Spleen (tissue), 7 donors: ENCODE results near the gene METTL8.

Experiments used
- POLR2A ChIP-seq, 3 donors: fragments of 450-650 bp; IDR thresholded peaks; one replicate each; pipeline ENCODE4 v1.5.1; 2017; ENCODE audit warnings: antibody characterized with exemption in 3 of 3, mild to moderate bottlenecking in 1 of 3
- TF ChIP-seq, protein P1 (sequence below), 11 experiments: fragments of 200-600 bp in 7 of 11; fragments of 450-650 bp in 4 of 11; sonication (generic) in 4 of 11; IDR thresholded peaks in 8 of 11; conservative IDR thresholded peaks in 3 of 11; 1 replicate in 7 of 11; 2 replicates in 4 of 11; pipeline versions ENCODE4 v1.4.0 to v1.8.0; 2016 to 2021; ENCODE audit warnings: antibody characterized with exemption in 11 of 11, inconsistent platforms in 4 of 11, mild to moderate bottlenecking in 1 of 11
- donor health status: DM: no; HTN: no; CAD: no; lungs with moderate emphysema.
- donor health status: DM: no; HTN: no; CAD: no.
- donor health status: DM: no; HTN: no; CAD: no.

DNA sequence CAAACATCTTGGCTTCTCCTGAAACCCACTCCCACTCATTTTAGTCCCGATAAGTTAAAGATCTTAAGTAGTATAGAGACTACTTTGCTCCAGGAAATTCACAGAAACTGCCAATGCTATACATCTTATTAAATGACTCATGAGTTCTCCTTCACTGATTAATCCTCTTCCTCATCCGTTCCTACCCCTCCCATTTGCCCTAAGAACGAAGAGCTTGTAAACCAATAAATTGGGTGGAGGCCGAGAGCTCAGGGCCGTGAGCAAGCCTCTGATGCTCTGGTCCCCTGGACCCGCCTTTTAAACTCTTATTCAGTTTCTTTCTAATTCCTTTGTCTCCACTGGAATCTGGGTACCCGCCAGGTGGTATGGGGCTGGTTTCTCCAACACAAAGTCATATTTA lies 68.6 kb downstream of the METTL8 start:
- TF ChIP-seq, protein P1, sequence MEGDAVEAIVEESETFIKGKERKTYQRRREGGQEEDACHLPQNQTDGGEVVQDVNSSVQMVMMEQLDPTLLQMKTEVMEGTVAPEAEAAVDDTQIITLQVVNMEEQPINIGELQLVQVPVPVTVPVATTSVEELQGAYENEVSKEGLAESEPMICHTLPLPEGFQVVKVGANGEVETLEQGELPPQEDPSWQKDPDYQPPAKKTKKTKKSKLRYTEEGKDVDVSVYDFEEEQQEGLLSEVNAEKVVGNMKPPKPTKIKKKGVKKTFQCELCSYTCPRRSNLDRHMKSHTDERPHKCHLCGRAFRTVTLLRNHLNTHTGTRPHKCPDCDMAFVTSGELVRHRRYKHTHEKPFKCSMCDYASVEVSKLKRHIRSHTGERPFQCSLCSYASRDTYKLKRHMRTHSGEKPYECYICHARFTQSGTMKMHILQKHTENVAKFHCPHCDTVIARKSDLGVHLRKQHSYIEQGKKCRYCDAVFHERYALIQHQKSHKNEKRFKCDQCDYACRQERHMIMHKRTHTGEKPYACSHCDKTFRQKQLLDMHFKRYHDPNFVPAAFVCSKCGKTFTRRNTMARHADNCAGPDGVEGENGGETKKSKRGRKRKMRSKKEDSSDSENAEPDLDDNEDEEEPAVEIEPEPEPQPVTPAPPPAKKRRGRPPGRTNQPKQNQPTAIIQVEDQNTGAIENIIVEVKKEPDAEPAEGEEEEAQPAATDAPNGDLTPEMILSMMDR (IDR thresholded peaks at IDR 0.05 in 8 of 11, conservative IDR thresholded peaks at IDR 0.05 in 3 of 11) = no peak
- TF ChIP-seq POLR2A (IDR thresholded peaks at IDR 0.05) = no peak
